ENCODE data around the gene VPS9D1.
"Not testable (repeated sequence)": the region's sequence is repeated elsewhere in the genome, so short reads cannot be mapped to it uniquely, and the experiment has no call there.

VPS9D1 gene

DNA sequence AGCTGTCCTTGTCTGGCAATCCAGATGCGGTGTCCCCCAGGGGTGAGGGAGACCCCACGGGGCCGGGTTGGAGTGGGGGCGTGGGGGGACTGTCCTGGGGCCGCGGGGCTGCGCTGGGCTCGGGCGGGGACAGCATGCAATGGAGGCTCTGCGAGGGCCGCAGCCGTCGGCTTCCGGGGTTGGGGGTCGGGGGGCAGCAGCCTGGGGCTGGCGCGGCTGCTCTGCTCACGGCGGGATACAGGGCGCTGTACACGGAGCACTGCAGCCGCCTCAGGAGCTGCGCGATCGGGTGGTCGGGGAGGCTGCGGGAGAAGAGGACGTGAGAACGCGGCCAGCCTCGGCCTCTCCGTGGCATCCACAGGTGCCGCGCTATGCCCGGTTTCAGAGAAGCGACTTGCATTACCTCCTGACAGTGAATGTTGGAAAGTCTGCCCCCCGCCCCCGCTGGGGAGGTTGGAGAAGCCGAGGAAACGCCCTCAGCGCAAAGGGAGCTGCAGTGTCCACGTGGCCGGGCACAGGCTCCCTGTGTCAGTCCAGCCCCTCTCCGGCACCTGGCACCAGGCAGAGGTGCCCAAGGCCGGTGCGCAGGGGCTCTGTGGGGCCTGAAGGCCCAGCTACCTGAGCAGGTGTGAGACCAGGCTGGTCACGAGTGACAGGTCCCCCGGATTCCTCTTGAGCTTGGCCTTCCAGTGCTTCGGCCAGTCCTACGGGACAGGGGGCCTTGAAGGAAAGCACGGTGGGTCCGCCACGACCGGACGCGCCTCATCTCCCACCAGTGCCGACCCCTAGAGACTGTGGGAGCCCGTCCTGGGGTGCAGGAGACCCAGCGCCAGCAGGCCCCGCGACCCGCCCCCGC is 9.8 kb downstream of the VPS9D1 start:
- in situ Hi-C loops (cut with HindIII; ENCODE audit: low sequenced_read_pairs), result loop anchor here (10.0 kb wide), 1 partner anchor 334 kb away; no protein-coding TSS in a partner anchor

- in situ Hi-C loops (cut with HindIII; ENCODE audit: low sequenced_read_pairs), result loop anchor here (10.0 kb wide), 1 partner anchor 335 kb away; no protein-coding TSS in a partner anchor
These were observed 10.8 kb downstream of the VPS9D1 start for GRCh38 chr16:89709716-89710432.

DNA sequence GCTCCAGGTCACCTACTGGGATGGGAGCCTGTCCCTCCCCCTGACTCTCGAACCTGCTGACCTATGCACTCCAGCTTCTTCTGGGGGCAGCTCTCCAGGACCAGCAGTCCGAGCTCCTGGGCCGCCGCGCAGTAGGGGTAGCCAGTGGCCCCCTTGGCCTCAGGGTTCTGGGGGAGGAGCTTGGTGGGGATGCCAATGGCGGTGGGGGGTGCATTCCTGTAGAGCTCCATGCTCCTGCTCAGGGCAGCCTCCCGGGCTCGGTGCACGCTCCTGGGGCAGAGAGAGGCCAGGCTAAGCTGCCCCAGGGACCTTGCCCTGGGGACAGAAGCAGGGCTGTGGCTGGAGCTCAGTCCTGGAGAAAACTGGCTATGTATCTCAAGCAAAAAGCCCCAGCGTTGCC is 11.5 kb downstream of the VPS9D1 start:
- in situ Hi-C loops (cut with HindIII; ENCODE audit: low sequenced_read_pairs), result no loop called here

- in situ Hi-C loops (cut with HindIII; ENCODE audit: low sequenced_read_pairs), result no loop called here
These were observed 12.2 kb downstream of the VPS9D1 start for GRCh38 chr16:89708481-89708931.

- in situ Hi-C loops (cut with HindIII; ENCODE audit: low sequenced_read_pairs), result no loop called here
These were observed 13.0 kb downstream of the VPS9D1 start for GRCh38 chr16:89707695-89708094.

DNA sequence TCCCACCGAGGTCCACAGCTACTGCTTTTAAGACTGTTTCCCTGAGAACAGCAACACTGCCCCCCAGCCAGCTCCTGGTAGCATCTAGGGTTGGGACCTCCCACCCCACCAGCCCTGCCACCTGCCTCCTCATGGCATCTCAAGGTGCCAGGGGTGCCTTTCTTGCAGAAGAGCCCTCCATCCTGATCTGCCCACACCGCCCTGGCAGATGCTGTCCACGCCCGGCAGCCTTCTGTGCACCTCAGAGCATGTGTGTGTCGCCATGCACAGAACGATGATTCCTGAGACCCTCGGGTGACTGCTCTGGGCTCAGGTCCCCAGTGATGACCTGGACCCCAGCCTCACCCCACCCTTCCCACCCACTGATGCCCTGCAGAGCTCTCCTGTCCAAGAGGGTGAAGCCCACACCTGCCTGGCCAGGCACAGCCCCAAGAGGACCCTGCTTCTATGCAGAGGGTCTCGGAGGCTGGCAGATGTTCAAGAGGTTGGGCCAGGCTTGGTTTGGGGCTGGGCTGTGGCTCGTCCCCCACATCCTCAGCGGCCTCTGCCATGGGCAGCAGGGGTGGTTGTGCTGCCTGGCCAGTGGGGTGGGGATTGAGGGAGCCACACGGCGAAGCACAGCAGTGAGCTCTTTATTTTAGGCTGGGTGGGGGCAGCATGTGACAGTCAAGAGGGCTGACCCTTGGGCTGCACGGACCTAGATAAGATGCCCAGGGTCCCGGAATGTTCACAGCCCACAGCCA is 14.0 kb downstream of the VPS9D1 start:
- in situ Hi-C loops (cut with HindIII; ENCODE audit: low sequenced_read_pairs), result no loop called here

- in situ Hi-C loops (cut with HindIII; ENCODE audit: low sequenced_read_pairs), result no loop called here
These were observed 15.7 kb downstream of the VPS9D1 start for GRCh38 chr16:89705006-89705405.

DNA sequence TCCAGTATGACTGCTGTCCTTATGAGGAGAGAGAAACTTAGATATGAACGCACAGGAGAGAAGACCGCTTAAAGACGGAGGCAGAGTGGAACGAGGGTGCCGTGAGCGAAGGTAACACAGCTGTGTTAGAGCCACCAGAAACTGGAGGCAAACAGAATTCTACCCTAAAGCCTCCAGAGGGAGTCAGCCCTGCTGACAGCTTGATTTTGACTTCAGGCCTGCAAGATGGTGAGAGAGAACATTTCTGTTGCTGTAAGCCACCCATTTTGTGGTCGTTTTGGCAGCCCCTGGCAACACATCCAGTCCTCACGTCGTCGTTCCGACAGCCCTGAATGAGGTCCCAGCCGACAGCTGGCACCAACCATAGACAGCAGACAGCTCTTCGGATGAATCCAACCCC is 16.4 kb downstream of the VPS9D1 start:
- in situ Hi-C loops (cut with HindIII; ENCODE audit: low sequenced_read_pairs), result no loop called here

GRCh38 chr16:89701425-89702406 is 19.0 kb downstream of the VPS9D1 start, which contains the start of gene SPATA2L:
Gene SPATA2L, minus strand, starts transcription at chr16:89701705. Its CDS starts 473 bp downstream, at chr16:89701232.
- in situ Hi-C loops (cut with HindIII; ENCODE audit: low sequenced_read_pairs), result no loop called here

- in situ Hi-C loops (cut with HindIII; ENCODE audit: low sequenced_read_pairs), result no loop called here
These were observed 19.9 kb downstream of the VPS9D1 start for GRCh38 chr16:89700649-89701424.

GRCh38 chr16:89700100-89700648 is 20.5 kb downstream of the VPS9D1 start:
- in situ Hi-C loops (cut with HindIII; ENCODE audit: low sequenced_read_pairs), result no loop called here

DNA sequence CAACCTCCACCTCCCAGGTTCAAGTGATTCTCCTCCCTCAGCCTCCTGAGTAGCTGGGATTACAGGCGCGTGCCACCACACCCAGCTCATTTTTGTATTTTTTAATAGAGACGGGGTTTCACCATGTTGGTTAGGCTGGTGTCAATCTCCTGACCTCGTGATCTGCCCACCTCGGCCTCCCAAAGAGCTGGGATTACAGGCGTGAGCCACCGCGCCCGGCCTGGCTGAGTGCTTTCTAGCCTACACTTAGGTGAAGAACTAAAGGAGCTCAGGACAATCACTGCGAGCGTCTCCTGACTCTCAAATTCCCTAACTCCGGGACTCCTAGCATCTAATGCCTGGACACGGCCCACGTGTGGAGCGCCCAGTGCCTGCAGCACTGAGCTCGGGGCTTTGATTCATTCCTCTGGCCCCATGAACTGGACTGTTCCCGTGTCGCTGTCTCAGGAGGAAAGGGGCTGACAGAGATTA is 21.0 kb downstream of the VPS9D1 start:
- in situ Hi-C loops (cut with HindIII; ENCODE audit: low sequenced_read_pairs), result not testable (repeated sequence)

DNA sequence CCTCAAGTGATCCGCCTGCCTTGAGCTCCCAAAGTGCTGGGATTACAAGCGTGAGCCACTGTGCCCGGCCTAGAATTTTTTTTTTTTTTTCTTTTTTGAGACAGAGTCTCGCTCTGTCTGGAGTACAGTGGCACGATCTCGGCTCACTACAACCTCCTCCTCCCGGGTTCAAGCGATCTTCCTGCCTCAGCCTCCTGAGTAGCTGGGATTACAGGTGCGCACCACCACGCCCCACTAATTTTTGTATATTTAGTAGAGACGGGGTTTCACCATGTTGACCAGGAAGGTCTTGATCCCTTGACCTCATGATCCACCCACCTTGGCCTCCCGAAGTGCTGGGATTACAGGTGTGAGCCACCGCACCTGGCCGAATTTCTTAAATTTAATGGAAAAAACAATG is 22.0 kb downstream of the VPS9D1 start:
- in situ Hi-C loops (cut with HindIII; ENCODE audit: low sequenced_read_pairs), result not testable (repeated sequence)

- in situ Hi-C loops (cut with HindIII; ENCODE audit: low sequenced_read_pairs), result no loop called here
These were observed 22.9 kb downstream of the VPS9D1 start for GRCh38 chr16:89697616-89698331.

DNA sequence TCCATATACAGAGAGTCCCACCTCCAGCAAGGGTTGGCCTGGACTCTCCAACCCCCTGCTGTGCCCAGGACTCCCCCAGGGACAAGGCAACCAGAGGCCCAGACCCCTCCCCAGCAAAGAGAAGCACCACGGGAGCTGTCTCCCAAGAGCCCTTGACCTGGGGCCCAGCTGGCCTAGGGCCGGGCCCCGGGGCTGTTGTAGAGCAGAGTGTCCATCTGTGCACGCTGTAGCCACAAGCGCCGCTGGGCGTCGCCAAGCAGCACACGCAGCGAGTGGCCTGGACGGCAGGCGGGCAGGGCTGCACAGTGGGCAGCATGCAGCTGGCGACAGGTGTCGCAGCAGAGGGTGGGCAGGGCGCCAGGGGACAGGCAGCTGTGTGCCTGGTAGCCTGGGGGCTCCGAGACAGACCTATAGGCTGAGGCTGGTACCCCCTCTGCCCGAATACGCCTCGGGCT is 23.5 kb downstream of the VPS9D1 start:
- in situ Hi-C loops (cut with HindIII; ENCODE audit: low sequenced_read_pairs), result no loop called here

GRCh38 chr16:89696670-89697128 is 24.0 kb downstream of the VPS9D1 start:
- in situ Hi-C loops (cut with HindIII; ENCODE audit: low sequenced_read_pairs), result no loop called here

- in situ Hi-C loops (cut with HindIII; ENCODE audit: low sequenced_read_pairs), result no loop called here
These were observed 24.6 kb downstream of the VPS9D1 start for GRCh38 chr16:89695875-89696669.

Data from DLD1 (cell line).